SK-N-SH treated with all-trans-retinoic acid at 6 μM for 48 hours (cell line): ENCODE measurements around the gene CDK15.

Experiments used
- ARNTL ChIP-seq: fragments of 450-650 bp; formaldehyde crosslinking; IDR thresholded peaks from 2 replicates; pipeline ENCODE4 v1.5.0; 2020; ENCODE audit warnings: low read depth, mild to moderate bottlenecking, moderate library complexity, borderline replicate concordance
- OSR1 ChIP-seq: fragments of 250-450 bp; sonication (Bioruptor Pico); IDR thresholded peaks from 2 replicates; pipeline ENCODE4 v1.8.0; 2022; ENCODE audit warnings: moderate library complexity, mild to moderate bottlenecking, inconsistent platforms
- PATZ1 ChIP-seq: fragments of 250-450 bp; sonication (Bioruptor Pico); IDR thresholded peaks from 2 replicates; pipeline ENCODE4 v1.8.0; 2020; ENCODE audit warnings: mild to moderate bottlenecking, moderate library complexity, borderline replicate concordance
- POU6F1 ChIP-seq: fragments of 250-450 bp; sonication (Bioruptor Pico); IDR thresholded peaks from 2 replicates; pipeline ENCODE4 v1.8.0; 2021; ENCODE audit warnings: low read depth, mild to moderate bottlenecking, moderate library complexity, borderline replicate concordance
- SNAI2 ChIP-seq: fragments of 250-450 bp; sonication (Bioruptor Pico); IDR thresholded peaks from 2 replicates; pipeline ENCODE4 v1.5.0; 2020; ENCODE audit warnings: mild to moderate bottlenecking, moderate library complexity
- TOX ChIP-seq: fragments of 250-450 bp; sonication (Bioruptor Pico); IDR thresholded peaks from 2 replicates; pipeline ENCODE4 v1.8.0; 2021; ENCODE audit warnings: mild to moderate bottlenecking, moderate library complexity, borderline replicate concordance
- TSHZ2 ChIP-seq: fragments of 250-450 bp; sonication (Bioruptor Pico); IDR thresholded peaks from 2 replicates; pipeline ENCODE4 v1.5.0; 2020; ENCODE audit warnings: mild to moderate bottlenecking, moderate library complexity
- ZFP3 ChIP-seq: fragments of 250-450 bp; sonication (Bioruptor Pico); IDR thresholded peaks from 2 replicates; pipeline ENCODE4 v1.5.0; 2020; ENCODE audit warnings: mild to moderate bottlenecking, moderate library complexity

GRCh38 chr2:201938781-201939180 is 132.4 kb downstream of the CDK15 start:
- TF ChIP-seq POU6F1 (CRISPR knock-in tag) (no peak), OSR1 (CRISPR knock-in tag) (no peak), SNAI2 (CRISPR knock-in tag) (no peak), ZFP3 (CRISPR knock-in tag) (no peak), ARNTL (no peak), TOX (CRISPR knock-in tag) (no peak), TSHZ2 (CRISPR knock-in tag) (no peak), PATZ1 (no peak)
